Spleen (tissue), 7 donors: ENCODE measurements around the gene GRPEL1.

Source experiments
- POLR2A ChIP-seq, 3 donors: fragments of 450-650 bp; IDR thresholded peaks; one replicate each; pipeline ENCODE4 v1.5.1; 2017; ENCODE audit warnings: antibody characterized with exemption in 3 of 3, mild to moderate bottlenecking in 1 of 3
- TF ChIP-seq, protein P1 (sequence below), 11 experiments: fragments of 200-600 bp in 7 of 11; fragments of 450-650 bp in 4 of 11; sonication (generic) in 4 of 11; IDR thresholded peaks in 8 of 11; conservative IDR thresholded peaks in 3 of 11; 1 replicate in 7 of 11; 2 replicates in 4 of 11; pipeline versions ENCODE4 v1.4.0 to v1.8.0; 2016 to 2021; ENCODE audit warnings: antibody characterized with exemption in 11 of 11, inconsistent platforms in 4 of 11, mild to moderate bottlenecking in 1 of 11
- donor health status: DM: no; HTN: no; CAD: no; lungs with moderate emphysema.
- donor health status: DM: no; HTN: no; CAD: no.
- donor health status: DM: no; HTN: no; CAD: no.

DNA sequence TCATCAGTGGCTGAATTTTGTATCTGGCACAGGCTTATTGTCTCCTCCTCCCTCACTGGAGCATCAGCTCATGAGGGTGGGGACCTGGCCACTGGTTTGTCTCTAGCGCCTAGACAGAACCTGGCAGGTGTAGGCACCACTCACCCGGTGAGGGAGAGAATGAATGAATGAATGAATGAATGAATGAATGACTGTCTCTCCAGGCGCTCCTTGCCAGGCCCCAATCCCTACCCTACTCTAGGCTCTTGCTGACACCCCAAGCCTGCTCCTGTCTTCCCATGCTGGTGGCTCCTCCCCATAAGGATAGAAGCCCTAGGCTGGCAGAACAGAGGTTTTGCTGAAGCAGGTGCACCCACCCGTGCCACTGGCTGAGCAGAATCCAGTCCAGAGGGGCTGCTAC, 41.3 kb upstream of the GRPEL1 start:
- TF ChIP-seq, protein P1, sequence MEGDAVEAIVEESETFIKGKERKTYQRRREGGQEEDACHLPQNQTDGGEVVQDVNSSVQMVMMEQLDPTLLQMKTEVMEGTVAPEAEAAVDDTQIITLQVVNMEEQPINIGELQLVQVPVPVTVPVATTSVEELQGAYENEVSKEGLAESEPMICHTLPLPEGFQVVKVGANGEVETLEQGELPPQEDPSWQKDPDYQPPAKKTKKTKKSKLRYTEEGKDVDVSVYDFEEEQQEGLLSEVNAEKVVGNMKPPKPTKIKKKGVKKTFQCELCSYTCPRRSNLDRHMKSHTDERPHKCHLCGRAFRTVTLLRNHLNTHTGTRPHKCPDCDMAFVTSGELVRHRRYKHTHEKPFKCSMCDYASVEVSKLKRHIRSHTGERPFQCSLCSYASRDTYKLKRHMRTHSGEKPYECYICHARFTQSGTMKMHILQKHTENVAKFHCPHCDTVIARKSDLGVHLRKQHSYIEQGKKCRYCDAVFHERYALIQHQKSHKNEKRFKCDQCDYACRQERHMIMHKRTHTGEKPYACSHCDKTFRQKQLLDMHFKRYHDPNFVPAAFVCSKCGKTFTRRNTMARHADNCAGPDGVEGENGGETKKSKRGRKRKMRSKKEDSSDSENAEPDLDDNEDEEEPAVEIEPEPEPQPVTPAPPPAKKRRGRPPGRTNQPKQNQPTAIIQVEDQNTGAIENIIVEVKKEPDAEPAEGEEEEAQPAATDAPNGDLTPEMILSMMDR (IDR thresholded peaks at IDR 0.05 in 8 of 11, conservative IDR thresholded peaks at IDR 0.05 in 3 of 11): no peak
- no peak for TF ChIP-seq POLR2A (IDR thresholded peaks at IDR 0.05)
